H4 (cell line): ENCODE results near the gene KLHL29. TPM values are rescaled to one million over a fixed set of nuclear protein-coding genes. Genes with fewer than 3 reads are reported as not detected.

Experiments used
- DNase-seq: peaks from one replicate; pipeline ENCODE4 v3.0.0-alpha.2; 2015; ENCODE audit warnings: low spot score
- total RNA-seq: library from RNA; depleted of rRNA; stranded (reverse); fragments of >200 nt; shearing (Covaris generic); gene quantifications from 2 replicates; pipeline ENCODE4 v1.2.3, GENCODE V29; 2014

The KLHL29 gene
- total RNA-seq, 1 experiment from 2014 or later = 1.8 TPM

DNA sequence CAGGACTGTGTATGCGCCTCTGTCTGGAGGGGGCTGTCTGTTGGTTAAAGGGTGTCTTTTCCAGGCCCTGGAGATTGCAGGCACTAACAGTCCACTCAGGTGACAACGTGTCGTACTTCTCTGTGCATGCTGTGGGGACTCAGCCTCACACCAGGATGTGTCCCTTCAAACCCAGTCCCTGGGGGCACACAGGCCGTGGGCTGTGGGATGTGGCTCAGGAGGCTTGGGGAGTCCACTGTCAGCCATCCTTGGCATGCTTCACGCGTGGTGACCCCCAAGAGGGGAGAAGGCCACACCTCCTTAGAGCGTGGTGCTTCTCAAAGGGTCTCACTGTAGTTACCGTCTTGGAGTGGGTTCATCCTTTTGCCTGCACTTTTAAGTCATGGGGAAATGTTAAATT, 127.8 kb downstream of the KLHL29 start:
- no peak for DNase-seq

DNA sequence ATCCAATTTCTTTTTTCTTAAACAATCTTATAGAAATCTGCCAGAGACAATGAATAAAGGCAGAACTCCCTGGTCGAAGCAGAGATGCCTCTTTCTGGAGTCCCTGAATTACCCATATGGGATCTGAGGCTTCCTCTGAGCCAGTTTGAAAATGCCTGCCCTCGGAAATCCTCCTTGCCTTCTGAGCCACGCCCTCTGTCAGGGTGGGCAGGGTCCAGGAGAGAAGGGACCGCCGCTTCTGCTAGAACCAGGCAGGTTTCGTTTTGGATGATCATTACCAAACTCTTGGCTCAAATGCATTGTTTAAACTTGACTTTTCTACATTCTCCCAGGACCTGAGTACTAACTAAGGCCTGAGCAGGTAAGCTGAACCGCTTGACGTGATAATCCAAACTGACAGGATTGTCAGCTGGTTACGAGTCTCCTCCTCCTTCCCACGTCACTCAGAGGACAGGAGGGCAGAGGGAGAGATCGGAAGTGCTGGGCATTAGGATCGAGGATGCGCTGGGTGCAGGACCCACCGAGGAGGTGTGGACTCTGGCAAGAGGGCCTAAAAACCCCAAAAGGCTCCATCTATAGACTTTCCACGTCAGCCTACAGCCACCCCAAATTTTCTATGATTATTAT, 128.4 kb downstream of the KLHL29 start:
- DNase-seq = peak; percentile 13

DNA sequence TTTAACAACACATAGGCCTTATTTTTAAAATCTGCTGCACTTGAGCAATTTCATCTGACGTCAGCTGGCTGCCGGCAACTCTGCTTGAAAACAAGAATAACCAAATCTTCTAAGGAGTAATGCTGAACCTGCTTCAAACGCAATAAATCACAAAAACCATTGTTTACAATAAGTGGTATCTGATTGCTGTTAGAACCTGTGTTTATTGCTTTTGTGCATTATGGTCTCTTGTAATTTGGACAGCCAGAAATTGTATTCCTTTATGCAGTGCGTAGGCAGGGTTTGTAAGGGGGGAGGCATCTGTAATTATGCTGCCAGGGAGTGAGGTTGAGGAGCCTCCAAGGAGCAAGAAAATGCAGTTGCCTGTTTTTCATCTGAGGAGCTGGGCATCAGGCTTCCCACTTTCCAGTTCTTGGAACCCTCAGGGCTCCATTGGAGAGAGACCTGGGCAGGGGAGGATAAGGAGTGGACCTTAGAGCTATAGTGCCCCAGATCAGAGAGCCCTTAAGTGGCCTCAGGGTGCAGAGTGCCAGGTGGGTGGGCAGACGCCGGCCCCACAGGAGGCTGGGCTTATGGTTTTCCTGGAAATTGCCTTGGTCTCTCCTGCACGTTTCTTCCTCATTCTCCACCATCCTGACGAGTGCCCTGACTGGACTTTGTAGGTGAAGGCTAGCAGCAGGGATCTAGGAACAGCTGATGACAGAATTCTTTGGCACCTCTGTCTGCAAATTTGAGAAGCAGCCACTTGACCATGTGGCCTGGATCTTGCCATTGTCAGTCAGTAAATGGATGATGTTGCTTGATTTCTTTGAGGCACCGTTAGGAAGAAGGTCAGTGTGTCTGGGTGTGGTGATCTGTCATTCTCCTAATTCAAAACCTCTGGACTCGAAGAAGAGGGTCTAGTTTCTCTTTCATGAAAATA, 129.2 kb downstream of the KLHL29 start:
- DNase-seq = peak; percentile 75

DNA sequence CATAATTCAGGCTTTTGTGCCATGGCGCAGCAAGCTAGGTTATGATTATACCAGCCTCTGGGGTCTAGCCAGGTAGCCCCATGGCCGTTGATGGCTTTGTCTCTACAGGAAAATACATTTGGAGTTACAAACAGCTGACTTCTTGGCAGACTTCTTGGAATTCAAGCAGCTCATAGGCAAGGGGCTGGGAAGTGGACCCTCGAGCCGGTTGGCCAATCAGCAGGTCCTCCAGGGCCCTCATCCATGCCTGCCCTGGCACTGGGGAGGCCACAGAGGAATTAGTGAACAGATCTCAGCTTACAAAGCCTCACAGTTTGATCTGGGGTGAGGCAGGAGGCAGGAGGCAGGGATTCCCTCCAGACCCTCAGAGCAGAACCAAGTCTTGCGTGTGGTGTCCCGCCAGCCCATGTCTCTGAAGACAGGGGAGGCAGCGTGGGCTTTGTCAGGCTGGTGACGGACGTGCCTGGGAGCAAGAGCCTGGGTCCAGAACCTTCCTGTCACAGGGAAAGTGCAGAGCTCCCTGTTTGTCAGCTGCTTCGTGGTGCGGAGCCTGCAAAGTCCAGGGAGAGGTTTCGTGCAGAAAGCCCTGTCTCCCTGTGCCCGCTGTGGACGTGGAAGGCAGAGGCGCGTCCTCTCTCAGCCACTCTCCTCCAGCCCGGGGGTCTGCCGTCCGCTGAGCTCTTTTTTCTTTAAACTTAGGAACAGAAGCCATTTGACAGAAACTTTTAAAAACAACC, 131.7 kb downstream of the KLHL29 start:
- DNase-seq = no peak

DNA sequence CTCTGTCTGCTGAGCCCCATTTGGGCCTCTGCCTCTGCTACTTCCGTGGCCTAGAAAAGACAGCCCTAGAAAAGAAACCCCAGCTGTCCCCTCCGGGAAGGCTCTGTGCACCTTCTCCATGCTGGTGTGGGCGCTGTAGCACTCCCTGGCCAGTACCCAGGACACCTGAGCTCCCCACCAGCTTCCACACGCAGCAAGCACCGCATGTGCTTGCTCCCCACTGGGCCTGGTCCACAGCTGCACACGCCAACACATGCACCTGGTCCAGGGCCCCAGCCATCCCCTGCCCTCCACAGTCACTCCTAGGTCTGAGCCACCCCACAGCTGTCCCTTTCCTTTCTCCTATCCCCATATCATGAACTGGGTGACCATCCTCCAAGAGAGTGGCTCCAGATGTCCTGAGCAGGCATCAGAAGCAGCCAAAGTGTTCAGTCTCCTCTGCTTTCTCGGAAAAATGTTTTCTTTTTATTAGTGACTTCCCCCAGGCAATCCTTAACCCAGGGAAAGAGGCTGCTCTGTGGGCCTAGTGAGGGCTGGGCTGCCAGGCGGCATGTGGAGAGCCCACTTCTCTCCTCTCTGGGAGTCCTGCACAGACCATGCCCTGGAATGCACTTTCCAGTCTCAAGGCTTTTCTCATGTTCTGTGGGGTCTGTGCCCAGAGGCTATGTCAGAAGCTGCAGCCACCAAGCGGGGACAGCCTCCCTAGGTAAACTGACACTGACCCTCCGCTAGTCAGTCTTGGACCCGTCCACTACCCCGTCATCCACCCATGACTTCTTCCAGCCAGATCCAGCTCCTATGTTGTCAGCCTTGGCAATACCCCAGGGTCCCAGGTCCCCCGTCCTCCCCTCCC, 133.7 kb downstream of the KLHL29 start:
- no peak for DNase-seq

DNA sequence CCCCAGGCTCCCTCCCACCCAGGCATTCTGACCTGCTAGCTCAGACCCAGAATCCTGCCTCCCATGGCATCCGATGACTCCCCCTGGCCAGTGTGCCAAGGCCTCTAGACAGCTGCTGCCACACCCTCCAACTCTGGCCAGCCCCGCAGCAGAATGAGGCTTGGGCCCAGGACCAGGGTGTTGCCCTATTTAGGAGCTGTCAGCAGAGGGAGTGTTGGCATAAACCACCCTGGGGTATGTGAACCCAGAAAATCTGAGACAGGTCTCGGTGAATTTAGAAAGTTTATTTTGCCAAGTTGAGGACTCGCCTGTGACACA, 134.3 kb downstream of the KLHL29 start:
- no peak for DNase-seq

DNA sequence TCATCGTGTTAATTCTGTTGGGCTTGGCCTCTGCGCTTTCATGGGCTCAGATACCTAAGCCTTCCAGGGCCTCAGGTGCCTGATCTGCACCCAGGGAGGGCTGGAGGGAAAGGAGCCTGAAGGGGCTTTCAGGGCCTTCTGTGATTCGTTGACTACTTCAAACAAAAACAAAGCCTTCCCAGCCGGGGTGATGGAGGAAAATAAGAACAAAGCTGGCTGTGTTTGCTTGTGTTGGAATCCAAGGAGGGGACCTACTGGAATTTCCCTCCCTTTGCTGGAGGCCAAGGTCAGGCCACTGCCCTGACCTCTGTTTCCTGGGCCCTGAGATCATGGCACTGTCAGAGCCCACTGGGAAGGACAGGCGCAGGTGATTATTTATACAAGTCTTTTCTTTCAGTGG, 135.3 kb downstream of the KLHL29 start:
- no peak for DNase-seq

DNA sequence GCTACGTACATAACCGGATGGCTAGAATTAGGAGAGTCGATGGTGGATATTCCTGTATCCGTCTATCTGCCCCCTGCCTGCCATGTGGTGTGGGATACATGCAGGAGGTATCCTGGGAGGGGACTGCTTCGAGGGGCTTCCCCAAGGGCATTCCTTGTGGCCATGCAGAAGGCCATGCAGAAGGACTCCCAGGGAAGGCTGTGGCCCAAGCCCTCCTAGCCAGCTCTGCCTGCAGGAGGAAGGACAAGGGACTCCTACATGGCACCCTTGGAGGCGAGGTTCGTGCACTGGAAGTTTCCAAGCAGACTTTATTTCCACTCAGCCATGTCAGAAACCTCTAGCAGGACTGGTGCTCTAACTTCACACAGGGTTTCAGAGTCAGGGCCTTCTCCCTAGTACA, 136.1 kb downstream of the KLHL29 start:
- DNase-seq = no peak

DNA sequence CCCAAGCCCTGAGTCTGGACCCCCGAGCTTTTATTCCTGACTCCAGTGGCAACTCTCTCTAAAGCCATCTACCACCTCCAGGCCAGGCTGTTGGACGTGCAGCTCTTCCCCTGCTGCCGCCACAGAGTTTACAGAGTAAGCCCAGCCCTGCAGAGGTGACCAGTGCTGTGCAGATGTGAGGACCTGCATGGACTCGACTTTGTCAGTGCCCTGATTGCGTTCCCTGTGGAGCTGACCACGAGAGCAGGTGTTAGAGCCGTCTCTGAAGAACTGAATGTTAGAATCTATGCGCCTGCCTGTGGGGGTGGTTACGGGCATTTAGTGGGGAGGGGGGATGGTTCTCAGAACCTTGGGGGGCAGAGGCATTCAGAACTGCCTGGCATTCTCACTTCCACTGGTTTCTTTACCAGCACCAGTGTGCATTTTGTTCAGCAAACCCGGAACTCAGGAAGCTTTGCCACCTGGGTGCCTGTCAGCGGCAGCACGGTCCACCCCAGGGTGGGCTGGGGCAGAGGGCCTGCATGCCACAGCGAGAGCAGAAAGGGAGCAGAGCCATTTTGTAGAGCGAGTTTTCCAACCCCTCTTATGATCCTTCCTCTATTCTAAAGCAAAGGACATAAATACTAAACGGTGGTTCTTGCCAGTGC, 137.9 kb downstream of the KLHL29 start:
- no peak for DNase-seq

DNA sequence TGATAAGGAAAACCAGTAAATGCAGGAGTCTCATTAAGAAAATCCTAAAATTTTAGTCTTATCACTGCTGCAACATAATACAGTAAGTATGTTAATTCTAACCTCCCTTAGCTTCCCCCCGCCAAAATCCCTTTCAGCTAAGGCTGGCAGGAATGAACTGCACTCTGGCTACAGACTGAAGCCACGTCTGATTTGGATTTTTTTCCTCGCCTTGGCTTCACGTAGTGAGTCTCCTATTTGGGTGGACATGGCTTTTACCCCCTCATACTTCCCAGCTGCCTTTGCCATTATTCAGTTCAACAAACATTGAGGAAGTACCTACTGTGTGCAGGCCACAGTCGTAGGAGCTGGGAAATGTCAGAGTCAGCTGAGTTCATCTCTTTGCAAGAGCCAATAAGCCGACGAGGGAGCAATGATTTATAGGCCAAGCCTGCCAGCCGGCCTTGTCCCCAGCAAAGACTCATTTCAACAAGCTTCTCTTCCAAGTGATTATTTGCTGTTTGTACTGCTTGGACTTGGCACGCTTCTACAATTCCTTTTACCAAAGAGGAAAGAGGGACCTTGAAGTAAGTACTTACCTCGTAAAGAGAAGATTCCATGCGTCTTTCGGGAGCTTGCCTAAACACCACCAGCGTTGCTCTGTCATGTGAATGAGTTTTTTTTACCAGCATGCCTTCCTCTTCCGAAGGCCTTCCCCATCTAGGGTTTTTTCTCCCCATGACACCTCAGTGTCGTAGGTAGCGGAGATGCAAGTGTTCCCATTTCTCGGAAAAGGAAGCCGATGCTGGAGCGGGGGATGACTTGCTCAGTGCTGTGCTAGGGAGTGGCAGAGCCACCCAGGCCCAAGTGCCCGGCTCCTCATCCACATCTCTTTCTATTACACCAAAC, 138.6 kb downstream of the KLHL29 start:
- no peak for DNase-seq

DNA sequence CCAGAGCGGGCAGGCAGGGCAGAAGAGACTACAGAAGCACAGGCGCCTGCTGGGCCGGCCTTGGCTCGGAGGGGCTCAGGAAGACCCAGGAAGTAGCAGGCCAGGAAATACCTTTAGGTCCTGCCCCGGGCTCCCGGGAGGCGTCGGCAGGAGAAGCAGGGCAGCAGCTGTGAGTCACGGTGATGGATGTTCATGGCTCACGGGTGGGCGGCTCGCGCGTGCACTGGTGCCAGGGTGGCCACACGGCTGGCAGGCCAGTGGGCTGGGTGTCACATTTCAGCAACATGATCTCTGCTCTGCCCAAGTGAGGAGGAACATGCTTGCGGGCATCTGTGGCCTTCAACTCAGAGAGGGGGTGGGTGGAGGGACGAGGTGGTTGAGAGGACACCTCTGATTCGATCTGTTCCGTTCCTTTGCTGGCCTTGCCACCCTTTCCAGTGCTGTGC, 139.3 kb downstream of the KLHL29 start:
- DNase-seq = peak; percentile 74

DNA sequence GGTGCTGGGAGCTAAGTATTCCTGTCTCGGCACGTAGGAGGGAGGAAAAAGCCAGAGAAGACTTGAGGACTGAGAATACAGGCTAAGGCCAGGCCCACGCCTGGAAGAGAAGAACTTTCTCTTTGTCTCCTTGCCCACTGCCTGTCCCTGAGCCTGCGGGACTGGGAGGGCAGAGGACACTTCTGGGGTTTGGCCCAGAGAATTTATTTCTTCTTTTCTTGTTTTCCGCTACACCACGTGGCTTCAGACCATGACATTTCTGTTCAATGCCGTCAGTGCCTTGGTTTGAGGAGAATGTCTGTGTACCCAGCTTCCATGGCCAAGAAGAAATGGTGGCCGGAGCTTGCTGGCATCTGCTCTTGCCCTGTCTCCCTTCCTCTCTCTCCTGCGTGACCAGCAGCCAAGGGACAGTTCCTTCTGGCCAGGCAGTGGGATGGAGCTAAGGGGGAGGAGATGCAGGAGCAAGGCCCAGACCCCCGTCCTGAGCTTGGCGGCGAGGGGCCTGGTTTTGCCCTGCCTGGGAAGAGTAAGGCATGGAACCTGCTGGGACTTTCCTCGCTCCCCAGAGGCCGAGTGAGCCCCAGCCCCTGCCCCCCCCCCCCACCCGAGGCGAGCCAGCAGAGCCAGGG, 140.3 kb downstream of the KLHL29 start:
- no peak for DNase-seq

DNA sequence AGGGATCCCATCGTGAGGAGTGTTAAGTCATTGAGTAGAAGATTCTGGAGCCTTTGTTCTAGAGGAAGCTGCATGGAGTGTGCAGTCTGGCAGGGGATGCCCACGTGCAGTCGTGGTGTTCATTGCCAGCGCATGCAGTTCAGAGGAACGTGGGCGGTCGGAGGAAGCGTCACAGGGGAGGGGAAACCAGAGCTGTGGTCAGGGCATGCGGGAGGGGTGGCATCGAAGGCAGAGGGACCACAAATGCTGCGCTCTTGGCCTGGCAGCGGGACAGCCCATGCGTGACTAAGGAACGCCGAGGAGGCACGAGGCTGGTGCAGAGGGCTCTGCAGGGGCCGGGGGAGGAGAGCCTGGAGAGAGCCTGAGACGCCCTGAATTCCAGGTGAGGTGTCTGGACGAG, 141.1 kb downstream of the KLHL29 start:
- DNase-seq = no peak

DNA sequence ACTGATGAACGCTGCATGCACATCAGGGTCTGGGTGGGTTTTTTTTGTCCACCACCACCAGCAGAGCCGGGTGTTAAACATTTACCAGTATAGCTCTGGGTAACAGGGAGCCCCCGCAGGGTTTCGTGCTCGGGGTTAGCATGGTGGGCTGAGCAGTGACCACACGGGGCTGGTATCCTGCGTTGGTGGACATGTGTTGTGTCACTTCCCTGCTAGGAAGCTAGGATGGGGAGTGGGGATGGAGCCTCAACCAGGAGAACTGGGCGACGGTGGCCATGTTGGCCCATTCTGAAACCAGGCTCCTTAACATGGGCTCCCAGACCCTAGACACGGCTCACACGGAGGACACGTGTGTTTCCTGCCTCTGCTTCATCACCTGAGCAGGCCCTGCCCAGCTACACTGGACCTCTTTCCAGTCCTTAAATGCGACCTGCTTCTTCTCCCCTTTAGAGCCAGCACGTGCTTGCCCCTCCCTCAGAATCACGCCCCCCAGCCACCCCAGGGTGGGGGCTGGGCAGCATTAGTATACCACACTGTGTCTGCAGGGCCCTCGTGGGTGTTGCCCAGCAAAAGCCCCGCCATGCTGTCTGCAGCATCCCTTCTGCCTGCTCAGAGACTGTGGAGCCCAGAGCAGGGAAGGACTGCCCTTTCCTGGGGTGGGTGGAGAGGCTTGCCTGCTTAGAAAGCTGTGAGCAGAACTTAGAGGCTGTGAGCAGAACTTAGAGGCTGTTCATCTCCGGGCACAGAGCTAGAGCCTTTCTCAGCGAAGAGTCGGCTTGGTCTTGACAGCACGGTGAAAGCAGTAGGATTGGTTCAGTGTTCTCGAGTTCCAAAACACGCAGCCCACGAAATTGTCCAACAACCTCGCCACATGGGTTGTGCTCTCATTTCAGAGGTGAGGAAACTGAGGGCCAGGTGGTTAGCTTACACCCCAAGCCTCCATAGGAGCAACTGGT, 142.1 kb downstream of the KLHL29 start:
- DNase-seq = no peak

DNA sequence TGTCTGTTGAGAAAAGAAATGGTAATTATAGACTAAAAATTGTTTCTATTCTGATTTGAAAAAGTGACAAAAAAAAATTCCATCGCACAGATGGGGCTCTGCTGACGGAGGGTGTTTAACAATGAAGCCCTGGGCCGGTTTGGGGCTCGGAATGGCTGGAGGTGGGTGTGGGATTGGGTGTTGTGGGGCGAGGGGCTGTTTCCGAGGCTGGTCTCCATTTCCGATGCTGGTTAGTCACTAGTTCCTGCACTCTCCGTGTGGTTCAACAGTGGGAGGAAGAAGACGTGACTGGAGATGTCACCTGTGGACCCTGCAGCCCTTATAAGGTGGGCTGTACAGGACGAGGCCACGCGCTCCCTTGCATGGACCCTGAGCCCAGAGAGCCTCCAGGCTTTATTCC, 143.2 kb downstream of the KLHL29 start:
- DNase-seq = no peak

DNA sequence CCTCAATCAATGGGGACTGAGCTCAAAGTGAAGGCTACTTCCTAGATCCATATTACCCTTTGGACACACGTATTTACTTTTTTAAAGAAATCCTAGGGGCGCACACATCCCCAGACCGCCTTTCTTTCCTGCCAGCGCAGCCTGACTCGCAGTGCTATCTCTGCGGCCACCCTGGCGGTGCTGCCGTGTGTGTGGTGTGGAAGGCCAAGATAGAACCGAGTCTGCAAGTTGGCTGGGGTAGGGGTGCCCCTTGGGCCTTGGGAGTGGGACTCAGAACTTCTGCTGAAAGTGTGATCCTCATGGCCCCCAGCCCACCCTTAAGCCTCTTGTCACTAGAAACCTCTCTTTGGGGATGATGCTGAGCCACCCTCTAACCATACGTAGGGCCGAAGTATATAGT, 143.7 kb downstream of the KLHL29 start:
- DNase-seq = no peak

DNA sequence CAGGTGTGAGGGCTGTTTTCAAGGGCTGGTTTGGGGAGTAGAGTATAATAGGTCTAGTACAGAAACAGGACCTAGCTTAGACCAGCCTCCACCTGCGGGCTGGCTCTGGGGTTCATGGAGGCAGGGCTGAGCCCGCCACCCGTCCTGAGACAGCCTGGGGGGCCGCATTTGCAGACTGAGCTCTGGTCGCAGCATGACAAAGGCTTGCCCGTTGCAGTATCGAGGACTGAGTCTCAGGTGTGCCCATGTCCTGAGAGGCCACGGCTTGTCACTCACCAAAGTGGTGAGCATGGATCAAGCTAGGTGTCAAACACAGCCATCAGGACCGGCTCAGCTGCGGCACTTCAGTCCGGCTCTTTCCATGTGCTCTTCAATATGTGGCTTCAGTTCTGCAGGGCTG, 144.7 kb downstream of the KLHL29 start:
- no peak for DNase-seq

DNA sequence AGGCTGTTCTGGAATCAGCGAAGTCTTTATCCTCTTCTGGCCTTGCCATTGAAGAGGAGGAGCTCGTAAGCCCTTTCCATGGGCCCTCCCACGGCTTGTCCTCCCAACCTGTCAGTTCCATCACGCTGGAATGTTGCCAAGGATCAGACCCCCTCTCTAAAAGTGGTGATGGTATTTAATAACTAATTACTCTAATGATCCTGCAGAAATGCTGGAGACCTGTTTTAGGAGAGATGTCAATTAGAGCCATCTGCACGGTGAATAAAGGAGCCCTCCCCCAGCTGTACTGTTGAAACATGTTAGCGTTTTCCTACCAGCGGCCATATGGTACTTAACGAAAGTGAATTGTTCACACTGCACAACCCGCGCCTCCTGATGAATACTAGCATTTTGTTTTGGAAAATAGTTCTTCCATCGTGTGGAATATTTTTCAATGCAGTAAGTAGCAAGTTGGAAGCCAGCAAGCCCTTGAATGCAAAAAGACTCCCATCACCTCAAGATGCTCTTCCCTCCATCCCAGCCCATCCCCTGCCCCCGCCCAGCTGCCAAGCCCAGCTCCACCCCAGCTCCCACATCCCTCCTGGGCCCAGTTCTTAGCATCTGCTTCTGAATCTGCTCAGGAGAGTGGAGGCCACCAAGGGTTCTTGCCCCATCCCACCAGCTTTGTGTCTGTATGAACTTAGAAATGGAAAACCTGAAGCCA, 145.4 kb downstream of the KLHL29 start:
- no peak for DNase-seq
